ELR (cell line): Measurements from ENCODE around the gene COX4I1.
"Not testable (repeated sequence)": the region's sequence is repeated elsewhere in the genome, so short reads cannot be mapped to it uniquely, and the experiment has no call there.

Source experiments
- DNase-seq: peaks from one replicate; pipeline ENCODE4 v3.0.0-alpha.2; 2015; ENCODE audit warnings: low read depth

COX4I1 gene

DNA sequence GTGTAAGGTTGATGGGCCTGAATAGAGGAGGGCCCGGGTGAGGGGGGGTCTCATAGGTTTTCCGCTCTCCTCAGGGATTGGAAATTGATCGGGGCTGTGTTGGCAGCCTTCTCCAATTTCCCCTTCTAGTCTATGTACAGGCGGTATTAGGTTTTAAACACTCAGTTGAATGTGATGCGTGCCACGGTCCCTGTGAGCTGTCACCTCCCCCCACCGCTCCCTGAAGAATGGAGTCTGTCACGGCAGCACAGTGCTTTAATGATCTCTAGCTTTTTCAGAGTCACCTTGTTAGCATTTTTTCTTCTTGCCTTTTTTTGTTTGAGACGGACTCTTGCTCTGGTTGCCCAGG is 800 bp downstream of the COX4I1 start:
- peak; percentile 57 for DNase-seq

- DNase-seq, result no peak
Measured at GRCh38 chr16:85803570-85803969, 4.1 kb downstream of the COX4I1 start.

- no peak for DNase-seq
Measured at GRCh38 chr16:85805442-85806045, 6.0 kb downstream of the COX4I1 start.

- no peak for DNase-seq
Measured at GRCh38 chr16:85806539-85806938, 7.0 kb downstream of the COX4I1 start.

DNA sequence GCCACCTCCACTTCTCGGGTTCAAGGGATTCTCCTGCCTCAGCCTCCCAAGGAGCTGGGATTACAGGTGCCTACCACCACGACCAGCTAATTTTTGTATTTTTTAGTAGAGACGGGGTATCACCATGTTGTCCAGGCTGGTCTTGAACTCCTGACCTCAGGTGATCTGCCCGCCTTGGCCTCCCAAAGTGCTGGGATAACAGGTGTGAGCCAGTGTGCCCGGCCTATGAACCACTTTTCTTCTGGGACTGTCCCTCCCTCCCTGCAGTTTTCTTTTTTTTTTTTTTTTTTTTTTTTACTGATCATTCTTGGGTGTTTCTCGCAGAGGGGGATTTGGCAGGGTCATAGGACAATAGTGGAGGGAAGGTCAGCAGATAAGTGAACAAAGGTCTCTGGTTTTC is 7.8 kb downstream of the COX4I1 start:
- not testable (repeated sequence) for DNase-seq

DNA sequence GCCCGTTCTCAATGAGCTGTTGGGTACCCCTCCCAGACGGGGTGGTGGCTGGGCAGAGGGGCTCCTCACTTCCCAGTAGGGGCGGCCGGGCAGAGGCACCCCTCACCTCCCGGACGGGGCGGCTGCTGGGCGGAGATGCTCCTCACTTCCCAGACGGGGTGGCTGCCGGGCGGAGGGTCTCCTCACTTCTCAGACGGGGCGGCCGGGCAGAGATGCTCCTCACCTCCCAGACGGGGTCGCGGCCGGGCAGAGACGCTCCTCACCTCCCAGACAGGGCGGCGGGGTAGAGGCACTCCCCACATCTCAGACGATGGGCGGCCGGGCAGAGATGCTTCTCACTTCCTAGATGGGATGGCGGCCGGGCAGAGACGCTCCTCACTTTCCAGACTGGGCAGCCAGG is 8.6 kb downstream of the COX4I1 start:
- not testable (repeated sequence) for DNase-seq

DNA sequence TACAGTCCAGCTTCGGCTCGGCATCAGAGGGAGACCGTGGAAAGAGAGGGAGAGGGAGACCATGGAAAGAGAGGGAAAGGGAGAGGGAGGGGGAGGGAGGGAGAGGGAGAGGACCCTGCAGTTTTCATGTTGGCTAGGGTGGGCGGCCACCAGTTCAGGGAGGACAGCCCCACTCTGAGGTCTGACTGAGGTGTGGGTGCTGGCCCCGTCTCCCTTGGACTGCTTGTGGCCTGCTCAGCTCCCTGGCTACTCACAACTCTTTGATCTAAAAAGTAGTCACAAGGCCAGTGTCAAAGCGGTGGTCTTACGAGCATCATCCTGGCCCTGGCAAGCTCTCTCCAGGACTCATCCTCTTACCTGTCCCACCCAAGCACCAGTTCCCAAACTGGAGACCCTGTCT is 9.4 kb downstream of the COX4I1 start:
- DNase-seq, result no peak

DNA sequence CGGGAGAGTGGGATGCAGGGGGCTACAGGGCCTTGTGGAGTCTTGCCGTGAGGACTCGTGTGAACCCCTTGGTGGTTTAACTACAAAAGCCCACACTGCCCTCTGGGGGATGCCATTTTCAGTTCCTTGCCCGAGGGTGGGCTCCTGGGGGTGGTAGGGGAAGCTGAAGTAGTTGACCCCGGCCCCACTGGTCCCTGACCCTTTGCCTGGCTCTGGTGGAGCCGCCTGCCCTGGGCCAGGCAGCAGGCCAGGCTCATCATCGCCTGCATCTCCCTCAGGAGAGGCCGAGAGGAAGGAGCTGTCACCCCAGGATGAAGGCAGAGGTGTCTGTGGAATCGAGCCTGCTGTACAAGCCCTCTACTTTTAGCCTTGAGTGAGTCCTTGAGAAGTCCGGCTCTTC is 10.2 kb downstream of the COX4I1 start:
- DNase-seq, result no peak

DNA sequence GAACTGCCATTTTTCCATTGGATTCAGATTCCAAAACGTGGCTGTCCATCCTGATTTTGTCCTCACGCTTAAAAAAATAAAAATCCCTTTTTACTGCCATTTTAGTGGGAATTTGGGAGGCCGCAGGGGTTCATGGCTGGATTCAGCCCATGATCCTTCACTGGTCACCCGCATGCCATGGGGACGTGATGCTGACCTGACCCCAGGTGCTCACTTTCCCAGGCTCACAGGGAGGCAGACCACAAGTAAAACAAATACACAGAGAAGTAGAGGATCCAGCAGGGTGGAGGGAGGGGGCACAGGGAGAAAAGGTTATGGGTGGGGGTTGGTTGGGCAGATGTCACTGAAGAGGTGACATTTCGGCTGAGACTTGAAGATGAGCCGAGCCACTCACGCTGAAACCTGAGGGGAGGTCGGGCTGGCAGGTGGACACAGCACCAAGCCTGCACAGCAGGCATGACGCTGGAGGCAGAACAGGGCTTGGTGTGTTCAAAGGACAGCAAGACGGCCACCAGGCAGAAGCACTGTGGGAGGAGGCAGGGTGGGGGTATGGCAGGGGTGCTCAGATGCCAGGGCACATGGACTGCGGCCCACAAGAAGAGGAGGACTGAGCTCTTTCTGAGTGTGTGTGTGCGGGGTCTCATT is 10.7 kb downstream of the COX4I1 start:
- DNase-seq, result no peak

- no peak for DNase-seq
Measured at GRCh38 chr16:85810742-85811115, 11.2 kb downstream of the COX4I1 start.

GRCh38 chr16:85812031-85812807 is 12.7 kb downstream of the COX4I1 start:
- DNase-seq, result no peak

DNA sequence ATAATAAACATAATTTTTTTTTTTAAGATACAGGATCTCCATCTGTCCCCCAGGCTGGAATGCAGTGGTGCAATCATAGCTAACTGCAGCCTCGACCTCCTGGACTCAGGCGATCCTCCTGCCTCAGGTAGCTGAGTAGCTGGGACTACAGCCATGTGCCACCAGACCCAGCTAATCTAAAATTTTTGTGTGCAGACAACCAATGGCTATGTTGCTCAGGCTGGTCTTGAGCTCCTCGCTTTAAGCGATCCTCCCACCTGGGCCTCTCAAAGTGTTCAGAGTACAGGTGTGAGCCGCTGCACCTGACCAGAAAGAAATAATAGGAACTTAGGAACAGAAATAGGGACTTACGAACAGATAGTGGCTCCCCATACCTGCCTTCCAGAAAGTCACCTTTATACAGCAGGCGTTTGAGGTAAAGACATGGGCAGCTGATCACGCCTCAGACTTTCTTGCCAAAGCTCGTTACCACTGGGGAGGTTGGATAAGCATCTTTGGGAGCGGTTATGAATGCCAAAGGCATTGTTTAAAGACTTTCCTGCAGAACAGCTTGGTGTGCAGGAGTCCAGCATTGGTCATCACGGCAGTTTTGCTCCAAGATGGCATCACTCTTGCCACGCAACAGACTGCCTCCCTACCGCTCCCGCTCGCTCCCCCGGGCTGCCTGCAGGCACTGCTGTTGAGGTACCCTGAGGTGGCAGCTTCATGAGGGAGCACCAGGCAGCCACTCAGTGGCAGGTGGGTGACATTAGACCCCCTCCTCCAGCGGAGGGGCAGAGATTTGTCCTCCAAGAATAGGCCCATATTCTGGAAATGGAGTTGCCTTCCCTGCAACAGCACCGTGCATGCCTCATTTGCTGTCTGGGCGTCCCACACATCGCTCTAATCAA is 13.6 kb downstream of the COX4I1 start:
- DNase-seq, result no peak

- DNase-seq, result no peak
Measured at GRCh38 chr16:85816159-85816558, 16.7 kb downstream of the COX4I1 start.

DNA sequence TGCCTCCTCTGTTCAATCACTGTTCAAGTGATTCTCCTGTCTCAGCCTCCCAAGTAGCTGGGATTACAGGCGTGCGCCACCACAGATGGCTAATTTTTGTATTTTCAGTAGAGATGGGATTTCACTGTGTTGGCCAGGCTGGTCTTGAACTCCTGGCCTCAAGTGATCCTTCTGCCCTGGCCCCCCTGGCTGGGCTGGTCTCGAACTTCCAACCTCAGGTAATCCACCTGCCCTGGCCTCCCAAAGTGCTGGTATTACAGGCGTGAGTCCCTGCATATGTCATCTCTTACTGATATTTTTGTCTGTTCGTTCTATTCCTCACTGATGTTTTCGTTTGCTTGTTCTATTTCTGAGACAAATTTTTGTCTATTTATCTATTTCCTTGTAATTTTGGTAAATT is 17.7 kb downstream of the COX4I1 start:
- DNase-seq, result not testable (repeated sequence)

DNA sequence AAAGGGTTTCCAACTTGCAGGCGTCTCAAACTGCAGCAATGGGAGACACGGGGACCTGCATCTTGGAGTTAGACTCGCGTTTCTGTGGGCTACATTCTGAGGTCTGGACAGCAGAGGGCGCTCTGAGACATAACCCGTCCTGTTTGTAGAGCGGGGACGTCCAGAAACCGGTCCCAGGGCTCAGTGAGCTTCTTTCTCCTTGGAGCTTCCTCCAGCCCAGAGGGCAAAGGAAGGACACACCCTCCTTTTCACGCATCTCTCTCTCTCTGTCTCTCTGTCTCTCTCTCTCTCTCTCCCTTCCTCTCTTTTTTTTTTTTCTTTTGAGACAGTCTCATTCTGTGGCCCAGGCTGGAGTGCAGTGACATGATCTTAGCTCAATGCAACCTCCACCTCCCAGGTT is 19.8 kb downstream of the COX4I1 start:
- DNase-seq, result peak; percentile 87

DNA sequence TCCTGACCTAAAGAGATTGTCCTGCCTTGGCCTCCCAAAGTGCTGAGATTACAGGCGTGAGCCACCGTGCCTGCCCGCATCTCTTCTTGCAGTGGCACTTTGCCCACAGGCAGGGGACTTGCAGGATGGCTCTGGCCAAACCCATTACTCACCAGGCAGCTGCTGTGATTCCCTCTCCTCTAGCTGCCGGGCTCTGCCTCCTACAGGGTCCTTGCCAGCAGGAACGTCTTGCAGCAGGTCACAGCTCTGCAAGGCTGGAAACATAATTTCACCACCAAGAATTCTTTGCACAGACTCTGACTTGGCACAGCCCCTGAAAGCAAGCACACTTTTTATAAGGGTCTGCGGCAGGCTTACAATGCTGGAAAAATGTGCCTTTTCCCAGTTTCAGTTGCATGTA is 20.3 kb downstream of the COX4I1 start:
- DNase-seq, result no peak

GRCh38 chr16:85820604-85821372 is 21.3 kb downstream of the COX4I1 start:
- no peak for DNase-seq

- DNase-seq, result peak; percentile 87
Measured at GRCh38 chr16:85821390-85822135, 22.1 kb downstream of the COX4I1 start.

DNA sequence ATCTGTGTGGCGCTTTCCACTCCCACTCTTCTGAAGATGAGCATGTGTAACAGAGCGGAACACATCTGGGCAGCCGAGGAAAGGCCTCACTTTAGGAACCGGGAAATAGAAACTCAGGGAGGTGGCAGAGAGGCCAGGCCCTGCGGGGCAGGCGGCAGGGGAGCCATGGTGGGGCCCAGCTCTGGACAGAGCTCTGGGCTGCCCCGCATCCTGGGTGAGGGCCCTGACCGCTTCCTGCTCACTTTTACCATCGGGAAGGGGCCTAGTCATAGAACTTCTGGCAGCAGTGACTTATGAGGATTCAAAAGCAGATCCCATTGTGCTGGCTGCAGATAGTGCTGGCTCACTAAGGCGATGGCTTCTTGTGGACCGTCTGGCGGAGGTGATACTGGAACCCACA is 22.6 kb downstream of the COX4I1 start:
- no peak for DNase-seq

GRCh38 chr16:85823328-85823920 is 23.9 kb downstream of the COX4I1 start:
- no peak for DNase-seq
